HEK293 (cell line): ENCODE measurements around the gene HAT1.

Experiments
- CTCF ChIA-PET: fragments of 350-600 bp; formaldehyde crosslinking; extraction: SDS; loops from one replicate; lab custom pipeline; 2021; ENCODE audit warnings: antibody characterized with exemption; lab: Yijun Ruan, JAX
- POLR2A ChIA-PET: fragments of 300-600 bp; formaldehyde crosslinking; extraction: SDS; loops from one replicate; lab custom pipeline; 2020; ENCODE audit warnings: antibody characterized with exemption, inconsistent platforms; lab: Yijun Ruan, JAX
- H3K27ac ChIP-seq: fragments of 200-500 bp; sonication (Bioruptor generic); 2 replicates; pipeline ENCODE4 v1.5.1; 2014; ENCODE audit warnings: low read depth, low read length, control low read depth, inconsistent platforms; ENCODE audit errors: extremely low read depth
- H3K36me3 ChIP-seq, 2 experiments: fragments of 200-500 bp in 1 of 2; sonication (Bioruptor generic) in 1 of 2; 1 replicate in 1 of 2; 2 replicates in 1 of 2; pipeline ENCODE4 v1.5.1; 2014 to 2017; ENCODE audit warnings: inconsistent platforms in 2 of 2, low read length in 2 of 2; ENCODE audit not compliant: control insufficient read depth in 2 of 2, insufficient read depth in 1 of 2
- H3K4me1 ChIP-seq: fragments of 200-500 bp; sonication (Bioruptor generic); 2 replicates; pipeline ENCODE4 v1.5.1; 2014; ENCODE audit warnings: mild to moderate bottlenecking, low read length, inconsistent platforms; ENCODE audit not compliant: control insufficient read depth, insufficient read depth
- H3K4me3 ChIP-seq: 2 replicates; pipeline ENCODE4 v1.5.1; 2011; ENCODE audit warnings: low read depth, mild to moderate bottlenecking, control low read depth, low read length, moderate library complexity
- H3K9me3 ChIP-seq: fragments of 200-500 bp; sonication (Bioruptor generic); 2 replicates; pipeline ENCODE4 v1.5.1; 2014; ENCODE audit warnings: low read depth, low read length, inconsistent platforms; ENCODE audit not compliant: control insufficient read depth, insufficient read depth
- GLI4 ChIP-seq: fragments of 450-650 bp; formaldehyde crosslinking; IDR thresholded peaks from 2 replicates; pipeline ENCODE4 v1.5.1; 2016; ENCODE audit warnings: missing biosample characterization, missing genetic modification characterization
- HOXD13 ChIP-seq: sonication (generic); formaldehyde crosslinking; IDR thresholded peaks from 2 replicates; pipeline ENCODE4 v1.8.0; 2022; ENCODE audit warnings: missing genetic modification reagents, borderline replicate concordance
- OVOL3 ChIP-seq: fragments of 450-650 bp; formaldehyde crosslinking; IDR thresholded peaks from 2 replicates; pipeline ENCODE4 v1.5.1; 2016; ENCODE audit warnings: missing biosample characterization, missing genetic modification characterization
- PRDM1 ChIP-seq: fragments of 450-650 bp; formaldehyde crosslinking; IDR thresholded peaks from 2 replicates; pipeline ENCODE4; 2016; ENCODE audit warnings: missing biosample characterization, missing genetic modification characterization
- REST ChIP-seq: fragments of 450-650 bp; formaldehyde crosslinking; IDR thresholded peaks from 2 replicates; pipeline ENCODE4 v1.5.1; 2016; ENCODE audit warnings: missing biosample characterization, missing genetic modification characterization
- ZBTB44 ChIP-seq: fragments of 450-650 bp; IDR thresholded peaks from 2 replicates; pipeline ENCODE4 v1.5.1; 2018; ENCODE audit warnings: missing biosample characterization, mild to moderate bottlenecking, missing genetic modification characterization
- ZBTB6 ChIP-seq: fragments of 450-650 bp; formaldehyde crosslinking; IDR thresholded peaks from 2 replicates; pipeline ENCODE4 v1.5.1; 2017; ENCODE audit warnings: missing biosample characterization, missing genetic modification characterization
- ZNF23 ChIP-seq: fragments of 450-650 bp; formaldehyde crosslinking; IDR thresholded peaks from 2 replicates; pipeline ENCODE4 v1.5.1; 2016; ENCODE audit warnings: missing biosample characterization, missing genetic modification characterization, borderline replicate concordance
- ZNF449 ChIP-seq: fragments of 450-650 bp; formaldehyde crosslinking; IDR thresholded peaks from 2 replicates; pipeline ENCODE4 v1.5.1; 2017; ENCODE audit warnings: missing biosample characterization, mild to moderate bottlenecking, missing genetic modification characterization, moderate library complexity
- ZNF473 ChIP-seq: fragments of 450-650 bp; formaldehyde crosslinking; IDR thresholded peaks from 2 replicates; pipeline ENCODE4 v1.5.1; 2017; ENCODE audit warnings: missing biosample characterization, missing genetic modification characterization
- ZNF529 ChIP-seq: fragments of 450-650 bp; formaldehyde crosslinking; IDR thresholded peaks from 2 replicates; pipeline ENCODE4 v1.5.1; 2017; ENCODE audit warnings: missing genetic modification characterization, missing biosample characterization; ENCODE audit not compliant: insufficient replicate concordance
- ZNF544 ChIP-seq: fragments of 450-650 bp; formaldehyde crosslinking; IDR thresholded peaks from 2 replicates; pipeline ENCODE4 v1.5.0; 2017; ENCODE audit warnings: missing biosample characterization, missing genetic modification characterization
- ZNF623 ChIP-seq: fragments of 450-650 bp; formaldehyde crosslinking; IDR thresholded peaks from 2 replicates; pipeline ENCODE4 v1.5.1; 2016; ENCODE audit warnings: missing biosample characterization, missing genetic modification characterization
- ZNF660 ChIP-seq: fragments of 450-650 bp; IDR thresholded peaks from 2 replicates; pipeline ENCODE4 v1.5.1; 2018; ENCODE audit warnings: missing biosample characterization, mild to moderate bottlenecking, missing genetic modification characterization
- ZNF677 ChIP-seq: fragments of 450-650 bp; IDR thresholded peaks from 2 replicates; pipeline ENCODE4 v1.5.0; 2018; ENCODE audit warnings: missing biosample characterization, mild to moderate bottlenecking, missing genetic modification characterization, moderate library complexity
- ZNF701 ChIP-seq: fragments of 450-650 bp; formaldehyde crosslinking; IDR thresholded peaks from 2 replicates; pipeline ENCODE4 v1.5.1; 2016; ENCODE audit warnings: missing biosample characterization, missing genetic modification characterization
- ZNF707 ChIP-seq: fragments of 450-650 bp; formaldehyde crosslinking; IDR thresholded peaks from 2 replicates; pipeline ENCODE4 v1.5.1; 2016; ENCODE audit warnings: missing biosample characterization, missing genetic modification characterization
- ZSCAN23 ChIP-seq: fragments of 450-650 bp; formaldehyde crosslinking; IDR thresholded peaks from 2 replicates; pipeline ENCODE4 v1.5.1; 2016; ENCODE audit warnings: missing biosample characterization, missing genetic modification characterization
- TF ChIP-seq, protein P1 (sequence below): fragments of 450-650 bp; formaldehyde crosslinking; conservative IDR thresholded peaks from 2 replicates; pipeline ENCODE4 v1.5.1; 2016; ENCODE audit warnings: low read depth, missing biosample characterization, missing genetic modification characterization
- TF ChIP-seq, protein P2 (sequence below): fragments of 450-650 bp; formaldehyde crosslinking; IDR thresholded peaks from 2 replicates; pipeline ENCODE4 v1.5.1; 2016; ENCODE audit warnings: missing biosample characterization, missing genetic modification characterization, low read depth
- TF ChIP-seq, protein P3 (sequence below): fragments of 450-650 bp; formaldehyde crosslinking; IDR thresholded peaks from 2 replicates; pipeline ENCODE4 v1.5.1; 2016; ENCODE audit warnings: missing biosample characterization, missing genetic modification characterization

Gene HAT1

DNA sequence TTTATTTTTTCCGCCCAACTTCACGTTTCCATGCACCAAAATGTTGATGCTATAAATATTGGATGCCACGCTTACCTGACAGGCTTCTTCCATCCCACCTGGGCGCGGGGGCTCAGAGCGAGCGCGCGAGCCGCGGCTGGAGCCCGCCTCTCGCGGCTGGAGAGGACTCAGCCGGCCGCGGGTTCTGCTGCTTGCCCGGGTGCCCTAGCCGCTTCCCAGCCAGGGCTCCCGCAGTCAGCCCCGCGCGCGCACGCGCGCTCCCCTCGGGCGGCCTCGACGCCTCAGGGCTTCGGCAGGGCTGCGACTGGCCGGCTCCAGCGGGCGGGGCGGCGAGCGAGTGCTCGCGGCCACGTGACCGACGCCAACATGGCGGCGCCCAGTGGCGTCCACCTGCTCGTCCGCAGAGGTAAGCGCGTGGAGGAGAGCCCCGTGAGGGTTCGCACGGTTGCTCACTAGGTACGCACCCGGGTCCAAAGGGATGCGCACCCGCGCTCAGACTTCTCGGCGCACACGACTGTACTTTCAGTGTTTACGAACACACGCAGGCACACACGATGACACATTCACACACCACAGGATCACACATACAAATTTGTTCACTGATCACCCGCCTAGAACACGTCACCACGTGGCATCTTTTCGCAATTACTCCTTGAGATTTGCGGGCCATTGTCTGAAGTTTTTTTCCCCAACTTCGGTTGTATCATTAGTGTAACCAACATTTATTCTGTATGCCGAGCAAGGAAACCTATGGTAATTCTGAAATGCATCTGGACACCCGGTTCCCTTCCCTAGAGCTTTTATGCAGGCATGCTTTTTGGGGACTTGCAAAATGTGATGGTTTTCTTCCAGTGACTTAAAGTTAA lies 77.6 kb downstream of the HAT1 start, which contains the start of gene METAP1D:
Gene METAP1D (plus strand): TSS at position 350 of the 866 bp plus-strand sequence. CDS start 17 bp downstream, at position 367.
- CTCF ChIA-PET: interaction anchor here (0.6 to 0.7 kb wide), 2 partner anchors 78 to 187 kb away, joined by 3 read pairs; partner anchors contain the start of gene HAT1
- TF ChIP-seq, protein P1, sequence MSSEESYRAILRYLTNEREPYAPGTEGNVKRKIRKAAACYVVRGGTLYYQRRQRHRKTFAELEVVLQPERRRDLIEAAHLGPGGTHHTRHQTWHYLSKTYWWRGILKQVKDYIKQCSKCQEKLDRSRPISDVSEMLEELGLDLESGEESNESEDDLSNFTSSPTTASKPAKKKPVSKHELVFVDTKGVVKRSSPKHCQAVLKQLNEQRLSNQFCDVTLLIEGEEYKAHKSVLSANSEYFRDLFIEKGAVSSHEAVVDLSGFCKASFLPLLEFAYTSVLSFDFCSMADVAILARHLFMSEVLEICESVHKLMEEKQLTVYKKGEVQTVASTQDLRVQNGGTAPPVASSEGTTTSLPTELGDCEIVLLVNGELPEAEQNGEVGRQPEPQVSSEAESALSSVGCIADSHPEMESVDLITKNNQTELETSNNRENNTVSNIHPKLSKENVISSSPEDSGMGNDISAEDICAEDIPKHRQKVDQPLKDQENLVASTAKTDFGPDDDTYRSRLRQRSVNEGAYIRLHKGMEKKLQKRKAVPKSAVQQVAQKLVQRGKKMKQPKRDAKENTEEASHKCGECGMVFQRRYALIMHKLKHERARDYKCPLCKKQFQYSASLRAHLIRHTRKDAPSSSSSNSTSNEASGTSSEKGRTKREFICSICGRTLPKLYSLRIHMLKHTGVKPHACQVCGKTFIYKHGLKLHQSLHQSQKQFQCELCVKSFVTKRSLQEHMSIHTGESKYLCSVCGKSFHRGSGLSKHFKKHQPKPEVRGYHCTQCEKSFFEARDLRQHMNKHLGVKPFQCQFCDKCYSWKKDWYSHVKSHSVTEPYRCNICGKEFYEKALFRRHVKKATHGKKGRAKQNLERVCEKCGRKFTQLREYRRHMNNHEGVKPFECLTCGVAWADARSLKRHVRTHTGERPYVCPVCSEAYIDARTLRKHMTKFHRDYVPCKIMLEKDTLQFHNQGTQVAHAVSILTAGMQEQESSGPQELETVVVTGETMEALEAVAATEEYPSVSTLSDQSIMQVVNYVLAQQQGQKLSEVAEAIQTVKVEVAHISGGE: peak; percentile 56; the same call in 1 of the 2 replicates
- TF ChIP-seq OVOL3 (tag by site-specific recombination): no peak
- TF ChIP-seq ZNF544 (tag by site-specific recombination): no peak
- TF ChIP-seq ZNF23: no peak
- no peak for TF ChIP-seq ZNF529
- TF ChIP-seq, protein P2, sequence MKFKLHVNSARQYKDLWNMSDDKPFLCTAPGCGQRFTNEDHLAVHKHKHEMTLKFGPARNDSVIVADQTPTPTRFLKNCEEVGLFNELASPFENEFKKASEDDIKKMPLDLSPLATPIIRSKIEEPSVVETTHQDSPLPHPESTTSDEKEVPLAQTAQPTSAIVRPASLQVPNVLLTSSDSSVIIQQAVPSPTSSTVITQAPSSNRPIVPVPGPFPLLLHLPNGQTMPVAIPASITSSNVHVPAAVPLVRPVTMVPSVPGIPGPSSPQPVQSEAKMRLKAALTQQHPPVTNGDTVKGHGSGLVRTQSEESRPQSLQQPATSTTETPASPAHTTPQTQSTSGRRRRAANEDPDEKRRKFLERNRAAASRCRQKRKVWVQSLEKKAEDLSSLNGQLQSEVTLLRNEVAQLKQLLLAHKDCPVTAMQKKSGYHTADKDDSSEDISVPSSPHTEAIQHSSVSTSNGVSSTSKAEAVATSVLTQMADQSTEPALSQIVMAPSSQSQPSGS: 0 out of 2 replicates have a peak, but pooled peaks have one; percentile 60
- TF ChIP-seq REST: peak; percentile 52; the same call in 1 of the 2 replicates
- TF ChIP-seq ZNF707 (tag by site-specific recombination): no peak
- peak; percentile 61; the same call in 1 of the 2 replicates for TF ChIP-seq ZBTB44
- no peak for TF ChIP-seq ZNF449 (tag by site-specific recombination)
- no peak for TF ChIP-seq ZNF701 (tag by site-specific recombination)
- peak; percentile 86 for TF ChIP-seq ZNF660 (tag by site-specific recombination)
- TF ChIP-seq ZNF677 (tag by site-specific recombination): no peak
- TF ChIP-seq, protein P3, sequence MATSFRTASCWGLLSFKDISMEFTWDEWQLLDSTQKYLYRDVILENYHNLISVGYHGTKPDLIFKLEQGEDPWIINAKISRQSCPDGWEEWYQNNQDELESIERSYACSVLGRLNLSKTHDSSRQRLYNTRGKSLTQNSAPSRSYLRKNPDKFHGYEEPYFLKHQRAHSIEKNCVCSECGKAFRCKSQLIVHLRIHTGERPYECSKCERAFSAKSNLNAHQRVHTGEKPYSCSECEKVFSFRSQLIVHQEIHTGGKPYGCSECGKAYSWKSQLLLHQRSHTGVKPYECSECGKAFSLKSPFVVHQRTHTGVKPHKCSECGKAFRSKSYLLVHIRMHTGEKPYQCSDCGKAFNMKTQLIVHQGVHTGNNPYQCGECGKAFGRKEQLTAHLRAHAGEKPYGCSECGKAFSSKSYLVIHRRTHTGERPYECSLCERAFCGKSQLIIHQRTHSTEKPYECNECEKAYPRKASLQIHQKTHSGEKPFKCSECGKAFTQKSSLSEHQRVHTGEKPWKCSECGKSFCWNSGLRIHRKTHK: no peak
- no peak for TF ChIP-seq GLI4 (tag by site-specific recombination)
- no peak for TF ChIP-seq HOXD13 (CRISPR knock-in tag)
- TF ChIP-seq ZNF623 (tag by site-specific recombination): no peak
- TF ChIP-seq PRDM1 (tag by site-specific recombination): no peak
- TF ChIP-seq ZNF473 (tag by site-specific recombination): no peak
- no peak for TF ChIP-seq ZSCAN23 (tag by site-specific recombination)
- no peak for TF ChIP-seq ZBTB6 (tag by site-specific recombination)

More for the DNA sequence above, 77.6 kb downstream of the HAT1 start, which contains the start of gene METAP1D:
- Histone ChIP-seq H3K9me3 (no peaks in the 10 kb centered on the region), H3K4me1 (0 out of 2 replicates have a peak, but pooled peaks cover 2% of the 10 kb centered on the region), H3K36me3 (no peaks in the 10 kb centered on the region), H3K27ac (peak within 1 kb of the TSS; percentile 27; the same call in 1 of the 2 replicates), H3K4me3 (peak within 1 kb of the TSS; percentile 90)
- POLR2A ChIA-PET: interaction anchor here (0.6 to 1.2 kb wide), 3 partner anchors 77 to 93 kb away, joined by 3 to 9 read pairs (median 4); partner anchors contain the start of genes DLX1 and HAT1
